Measurements from ENCODE around the gene TOR1AIP2.

Gene TOR1AIP2

DNA sequence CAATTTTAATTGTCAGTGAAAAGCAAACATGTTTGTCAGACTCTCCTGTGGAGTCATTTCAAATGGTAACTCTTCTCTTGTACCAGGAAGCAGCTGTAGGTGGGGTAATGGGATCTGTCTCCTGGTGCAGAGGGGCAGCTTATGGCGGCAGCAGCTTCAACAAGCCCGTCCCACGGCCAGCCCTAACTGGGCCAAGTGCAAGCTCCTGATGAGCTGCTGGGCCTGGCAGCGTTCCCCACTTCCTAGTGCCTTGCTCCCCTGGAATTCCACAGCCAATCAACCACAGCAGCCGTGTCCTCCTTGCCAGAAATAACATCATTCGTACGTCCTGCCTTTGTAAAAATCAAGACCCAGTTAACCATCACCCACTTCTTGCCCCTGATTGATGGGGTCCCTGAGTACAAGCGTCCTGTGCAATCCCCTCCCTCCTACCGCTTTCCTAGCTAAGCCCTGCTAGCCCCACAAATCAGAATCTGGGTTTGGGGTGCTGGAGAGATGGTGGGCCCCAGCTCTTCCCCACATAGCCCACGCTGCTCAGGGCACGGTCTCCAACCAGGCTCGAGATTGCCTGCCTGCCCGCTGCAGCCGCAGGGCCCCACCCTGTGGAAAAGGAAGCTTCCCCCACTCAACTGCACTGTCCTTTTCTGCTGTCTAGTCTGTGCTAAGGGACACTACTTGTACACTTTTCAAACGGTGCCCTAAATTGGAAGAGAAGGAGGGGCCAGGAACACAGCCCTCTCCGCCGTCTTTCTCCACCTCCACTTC is 61.2 kb downstream of the TOR1AIP2 start:
- Histone ChIP-seq H3K27ac (ENCODE audit: low read depth, low read length, poor library complexity, severe bottlenecking) (no peak overlapping the region), H4K20me1 (ENCODE audit: insufficient read depth, low read length) (no peaks in the 10 kb centered on the region), H3K9me2 (ENCODE audit: low read depth, low read length) (no peaks in the 10 kb centered on the region), H3K36me3 (ENCODE audit: insufficient read depth, low read length) (no peaks in the 10 kb centered on the region), H3F3A (ENCODE audit: insufficient read depth, low read length) (no peaks in the 10 kb centered on the region), H3K9ac (ENCODE audit: low read length) (no peak overlapping the region), H3K9me3 (ENCODE audit: low read length) (no peaks in the 10 kb centered on the region), H2AFZ (ENCODE audit: low read length) (no peak overlapping the region), H3K4me2 (ENCODE audit: low read length) (no peak overlapping the region), H3K27me3 (ENCODE audit: insufficient read depth, low read length) (no peaks in the 10 kb centered on the region; the same call in 1 of the 2 replicates), H3K4me3 (ENCODE audit: low read depth, low read length, poor library complexity, severe bottlenecking) (no peak overlapping the region), H3K79me2 (ENCODE audit: insufficient read depth, low read length) (no peaks in the 10 kb centered on the region), H3K4me1 (ENCODE audit: insufficient read depth, low read length, severe bottlenecking) (peaks cover 13% of the 10 kb centered on the region)
- no peak for TF ChIP-seq EZH2 (IDR thresholded peaks at IDR 0.05; ENCODE audit: borderline replicate concordance, low read length)
- TF ChIP-seq, protein P1, sequence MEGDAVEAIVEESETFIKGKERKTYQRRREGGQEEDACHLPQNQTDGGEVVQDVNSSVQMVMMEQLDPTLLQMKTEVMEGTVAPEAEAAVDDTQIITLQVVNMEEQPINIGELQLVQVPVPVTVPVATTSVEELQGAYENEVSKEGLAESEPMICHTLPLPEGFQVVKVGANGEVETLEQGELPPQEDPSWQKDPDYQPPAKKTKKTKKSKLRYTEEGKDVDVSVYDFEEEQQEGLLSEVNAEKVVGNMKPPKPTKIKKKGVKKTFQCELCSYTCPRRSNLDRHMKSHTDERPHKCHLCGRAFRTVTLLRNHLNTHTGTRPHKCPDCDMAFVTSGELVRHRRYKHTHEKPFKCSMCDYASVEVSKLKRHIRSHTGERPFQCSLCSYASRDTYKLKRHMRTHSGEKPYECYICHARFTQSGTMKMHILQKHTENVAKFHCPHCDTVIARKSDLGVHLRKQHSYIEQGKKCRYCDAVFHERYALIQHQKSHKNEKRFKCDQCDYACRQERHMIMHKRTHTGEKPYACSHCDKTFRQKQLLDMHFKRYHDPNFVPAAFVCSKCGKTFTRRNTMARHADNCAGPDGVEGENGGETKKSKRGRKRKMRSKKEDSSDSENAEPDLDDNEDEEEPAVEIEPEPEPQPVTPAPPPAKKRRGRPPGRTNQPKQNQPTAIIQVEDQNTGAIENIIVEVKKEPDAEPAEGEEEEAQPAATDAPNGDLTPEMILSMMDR (IDR thresholded peaks at IDR 0.05; ENCODE audit: low read length), result no peak

DNA sequence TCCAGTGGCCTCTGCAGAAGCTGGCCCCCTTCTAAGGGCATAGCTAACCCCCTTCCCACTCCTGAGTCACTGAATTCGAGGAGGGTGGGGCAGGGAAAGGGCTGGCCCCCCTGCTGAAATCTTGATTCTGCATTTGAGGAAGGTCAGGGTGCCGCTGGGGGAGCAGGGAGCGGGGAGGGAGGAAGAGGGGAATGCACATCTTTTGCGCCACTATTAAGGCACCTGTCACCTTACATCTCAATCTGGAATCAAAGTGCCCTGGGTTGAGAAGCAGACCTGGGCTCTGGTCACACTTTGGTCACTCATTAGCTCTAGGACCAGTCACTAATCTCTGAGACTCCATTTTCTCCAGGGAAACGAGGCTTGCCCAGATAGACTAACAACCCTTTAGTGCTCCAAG is 62.0 kb downstream of the TOR1AIP2 start:
- peaks cover 13% of the 10 kb centered on the region for H3K4me1 ChIP-seq (ENCODE audit: insufficient read depth, low read length, severe bottlenecking)
- no peaks in the 10 kb centered on the region for H3K27me3 ChIP-seq (ENCODE audit: insufficient read depth, low read length)
- H2AFZ ChIP-seq (ENCODE audit: low read length), result no peak overlapping the region
- H4K20me1 ChIP-seq (ENCODE audit: insufficient read depth, low read length), result no peaks in the 10 kb centered on the region
- no peaks in the 10 kb centered on the region for H3K9me2 ChIP-seq (ENCODE audit: low read depth, low read length)
- peak overlapping the region; percentile 60 for H3K4me3 ChIP-seq (ENCODE audit: low read depth, low read length, poor library complexity, severe bottlenecking)
- no peaks in the 10 kb centered on the region for H3F3A ChIP-seq (ENCODE audit: insufficient read depth, low read length)
- H3K27ac ChIP-seq (ENCODE audit: low read depth, low read length, poor library complexity, severe bottlenecking), result no peak overlapping the region
- no peaks in the 10 kb centered on the region for H3K36me3 ChIP-seq (ENCODE audit: insufficient read depth, low read length)
- no peaks in the 10 kb centered on the region for H3K79me2 ChIP-seq (ENCODE audit: insufficient read depth, low read length)
- peak overlapping the region; percentile 72 for H3K4me2 ChIP-seq (ENCODE audit: low read length)
- TF ChIP-seq EZH2 (IDR thresholded peaks at IDR 0.05; ENCODE audit: borderline replicate concordance, low read length), result no peak
- TF ChIP-seq, protein P1 (IDR thresholded peaks at IDR 0.05; ENCODE audit: low read length), result no peak
- H3K9ac ChIP-seq (ENCODE audit: low read length), result peak overlapping the region; percentile 39; the same call in 1 of the 2 replicates
- H3K9me3 ChIP-seq (ENCODE audit: low read length), result no peaks in the 10 kb centered on the region

DNA sequence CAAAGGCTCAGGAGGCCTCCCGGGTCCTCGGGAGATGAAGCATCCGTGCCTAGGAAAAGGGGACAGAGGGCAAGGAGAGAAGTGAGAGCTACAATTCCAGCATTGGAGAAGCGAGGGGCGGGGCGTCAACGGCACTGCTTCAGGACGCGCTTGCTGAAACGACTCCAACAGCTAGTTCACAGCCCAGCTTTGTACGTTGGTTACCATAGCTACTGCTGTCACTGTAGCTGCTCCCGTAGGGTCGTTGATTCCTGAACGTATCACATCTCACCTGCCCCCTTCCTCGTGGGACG is 63.1 kb downstream of the TOR1AIP2 start:
- no peak overlapping the region for H2AFZ ChIP-seq (ENCODE audit: low read length)
- no peaks in the 10 kb centered on the region for H3F3A ChIP-seq (ENCODE audit: insufficient read depth, low read length)
- H3K36me3 ChIP-seq (ENCODE audit: insufficient read depth, low read length), result no peaks in the 10 kb centered on the region
- peak overlapping the region; percentile 60 for H3K4me3 ChIP-seq (ENCODE audit: low read depth, low read length, poor library complexity, severe bottlenecking)
- H4K20me1 ChIP-seq (ENCODE audit: insufficient read depth, low read length), result no peaks in the 10 kb centered on the region
- H3K4me1 ChIP-seq (ENCODE audit: insufficient read depth, low read length, severe bottlenecking), result peaks cover 13% of the 10 kb centered on the region
- no peaks in the 10 kb centered on the region for H3K9me2 ChIP-seq (ENCODE audit: low read depth, low read length)
- H3K27ac ChIP-seq (ENCODE audit: low read depth, low read length, poor library complexity, severe bottlenecking), result no peak overlapping the region
- no peaks in the 10 kb centered on the region for H3K9me3 ChIP-seq (ENCODE audit: low read length)
- no peak overlapping the region for H3K9ac ChIP-seq (ENCODE audit: low read length)
- no peaks in the 10 kb centered on the region for H3K27me3 ChIP-seq (ENCODE audit: insufficient read depth, low read length)
- H3K4me2 ChIP-seq (ENCODE audit: low read length), result peak overlapping the region; percentile 72
- H3K79me2 ChIP-seq (ENCODE audit: insufficient read depth, low read length), result no peaks in the 10 kb centered on the region
- no peak for TF ChIP-seq EZH2 (IDR thresholded peaks at IDR 0.05; ENCODE audit: borderline replicate concordance, low read length)
- TF ChIP-seq, protein P1 (IDR thresholded peaks at IDR 0.05; ENCODE audit: low read length), result no peak

Measured in OCI-LY1 (cell line).